Stimulated activated CD8-positive, alpha-beta memory T cell treated with anti-CD3 and anti-CD28 coated beads, Interleukin-2, amount 100 ng/mL, for 48 hours (primary cell): ENCODE measurements around the gene PABPN1L.
"Not testable (repeated sequence)": the region's sequence is repeated elsewhere in the genome, so short reads cannot be mapped to it uniquely, and the experiment has no call there.

Experiments used
- DNase-seq, 2 donors: peaks; one replicate each; pipeline ENCODE4 v3.0.0-alpha.2; 2020; ENCODE audit warnings: low read depth in 2 of 2

Gene PABPN1L

DNA sequence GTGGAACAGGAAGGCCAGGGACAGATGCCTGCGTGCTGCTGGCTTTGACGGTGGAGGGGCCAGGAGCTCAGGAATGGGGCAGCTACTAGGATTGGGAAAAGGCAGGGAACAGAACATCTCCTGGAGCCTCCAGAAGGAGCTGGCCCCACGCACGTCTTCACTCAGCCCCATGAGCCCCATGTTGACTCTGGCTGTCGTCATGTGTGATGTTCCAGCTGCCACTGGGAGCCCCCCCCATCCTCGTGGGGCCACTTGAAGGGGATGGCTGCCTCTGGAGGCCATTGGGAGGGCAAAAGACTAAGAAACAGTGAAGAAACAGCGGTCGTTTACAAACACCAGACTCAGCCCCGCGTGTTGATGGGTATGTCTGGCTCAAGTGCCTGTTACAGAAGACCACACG lies 36.2 kb downstream of the PABPN1L start:
- no peak for DNase-seq

DNA sequence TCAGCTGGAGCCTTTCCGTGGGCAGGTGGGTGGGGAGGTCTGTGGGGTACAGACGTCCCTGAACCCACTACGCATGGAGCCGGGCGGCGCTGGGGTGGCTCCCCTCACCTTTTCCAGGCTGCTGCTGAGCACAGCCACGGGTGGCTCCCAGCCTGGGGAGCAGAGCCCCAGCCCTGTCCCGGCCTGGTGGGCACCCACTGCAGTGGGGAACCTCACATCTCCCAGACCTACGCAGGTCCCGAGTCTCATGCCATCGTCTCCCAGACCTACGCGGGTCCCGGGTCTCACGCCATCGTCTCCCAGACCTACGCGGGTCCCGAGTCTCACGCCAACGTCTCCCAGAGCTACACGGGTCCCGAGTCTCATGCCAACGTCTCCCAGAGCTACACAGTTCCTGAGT lies 37.7 kb downstream of the PABPN1L start:
- DNase-seq = no peak

DNA sequence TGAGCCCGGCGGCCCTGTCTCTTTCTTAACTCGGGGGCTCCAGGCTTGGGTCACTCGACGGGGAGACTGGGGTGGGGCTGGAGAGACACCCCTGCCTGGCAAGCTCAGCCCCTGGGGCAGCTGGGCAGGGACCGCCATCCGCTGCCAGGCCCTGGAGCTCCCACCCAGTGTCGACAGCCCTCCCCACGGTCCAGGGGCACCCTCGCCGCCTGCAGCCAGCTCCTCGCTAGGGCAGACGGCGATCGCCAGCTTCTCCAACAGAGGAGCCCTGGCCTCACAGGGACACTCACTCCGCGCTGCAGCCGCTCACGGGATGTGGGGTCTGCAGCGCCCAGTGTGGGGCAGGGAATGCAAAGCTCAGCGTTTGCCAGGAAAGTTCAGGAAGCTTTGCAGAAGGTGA lies 38.7 kb downstream of the PABPN1L start:
- no peak for DNase-seq

DNA sequence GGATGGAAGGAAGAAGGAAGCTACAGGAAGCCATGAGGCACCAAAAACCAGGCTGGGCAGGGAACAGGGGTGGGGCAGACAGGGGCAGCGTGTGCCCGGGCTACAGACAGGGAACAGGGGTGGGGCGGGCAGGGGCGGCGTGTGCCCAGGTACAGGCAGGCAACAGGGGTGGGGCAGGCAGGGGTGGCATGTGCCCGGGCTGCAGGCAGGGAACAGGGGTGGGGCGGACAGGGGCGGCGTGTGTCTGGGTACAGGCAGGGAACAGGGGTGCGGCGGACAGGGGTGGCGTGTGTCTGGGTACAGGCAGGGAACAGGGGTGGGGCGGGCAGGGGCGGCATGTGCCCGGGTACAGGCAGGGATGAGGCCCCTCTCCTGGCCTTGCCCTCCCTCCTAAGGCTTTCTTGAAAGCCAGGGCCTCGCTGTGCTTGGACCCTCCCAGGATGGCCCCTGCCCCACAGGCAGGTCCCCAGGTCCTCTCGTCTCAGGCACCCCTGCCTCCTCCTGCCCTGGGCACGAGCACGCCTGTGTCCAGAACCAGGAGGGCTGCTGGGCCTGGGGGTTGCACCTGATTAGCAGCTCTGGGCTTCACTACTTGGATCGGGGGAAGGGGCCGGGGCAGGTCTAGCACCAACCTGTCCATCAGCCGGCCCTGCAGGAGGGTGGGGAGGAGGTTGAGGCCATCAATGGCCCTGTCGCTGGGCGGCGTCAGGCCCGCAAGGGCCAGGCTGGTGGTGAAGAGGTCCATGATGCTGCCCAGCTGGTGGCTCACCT lies 40.2 kb downstream of the PABPN1L start:
- no peak for DNase-seq

DNA sequence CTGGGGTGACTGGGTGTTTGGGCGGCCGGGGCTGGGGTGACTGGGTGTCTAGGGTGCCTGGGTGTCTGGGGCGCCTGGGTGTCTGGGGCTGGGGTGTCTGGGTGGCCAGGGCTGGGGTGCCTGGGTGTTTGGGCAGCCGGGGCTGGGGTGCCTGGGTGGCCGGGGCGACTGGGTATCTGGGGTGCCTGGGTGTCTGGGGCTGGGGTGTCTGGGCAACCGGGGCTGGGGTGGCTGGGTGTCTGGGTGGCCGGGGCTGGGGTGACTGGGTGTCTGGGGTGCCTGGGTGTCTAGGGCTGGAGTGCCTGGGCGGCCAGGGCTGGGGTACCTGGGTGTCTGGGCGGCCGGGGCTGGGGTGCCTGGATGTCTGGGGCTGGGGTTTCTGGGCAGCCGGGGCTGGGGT lies 41.3 kb downstream of the PABPN1L start:
- DNase-seq = no peak

DNA sequence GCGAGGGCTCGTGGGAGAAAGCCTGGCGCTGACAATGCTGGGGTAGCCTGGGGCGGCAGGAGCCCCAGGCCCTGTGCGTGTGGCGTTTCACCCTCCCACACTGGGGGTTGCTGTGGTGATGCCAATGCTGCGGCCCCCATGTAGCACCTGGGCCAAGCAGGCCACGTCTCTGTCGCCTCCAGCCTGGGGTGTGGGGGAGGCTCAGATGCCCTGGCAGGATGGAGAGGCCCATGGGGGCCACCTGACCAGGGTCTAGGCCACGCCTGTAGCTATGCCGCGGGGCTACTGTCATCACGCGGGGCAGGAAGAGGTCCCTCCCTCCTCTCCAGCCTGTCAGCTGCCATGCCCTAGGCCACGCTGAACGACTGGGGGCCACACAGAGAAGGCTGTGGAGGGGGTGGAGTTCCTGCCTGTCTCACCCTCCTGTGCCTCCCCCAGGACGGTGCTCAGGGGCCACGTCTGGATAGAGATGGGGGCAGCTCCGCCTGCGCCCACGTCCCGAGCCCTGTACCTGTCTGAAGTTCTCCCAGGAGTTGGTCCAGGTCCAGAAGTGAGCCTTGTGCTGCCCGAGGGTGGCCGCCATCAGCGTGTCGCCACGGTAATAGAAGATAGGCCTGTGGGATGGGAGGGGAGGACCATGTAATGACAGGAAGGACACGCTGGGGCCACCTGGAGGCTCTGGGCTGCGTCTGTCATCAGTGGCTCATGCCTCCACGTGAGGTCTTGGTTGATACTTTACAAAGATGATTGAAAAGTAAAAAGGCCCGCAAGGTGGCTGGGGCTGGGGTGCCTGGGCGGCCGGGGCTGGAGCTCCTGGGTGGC lies 42.0 kb downstream of the PABPN1L start:
- DNase-seq = no peak

DNA sequence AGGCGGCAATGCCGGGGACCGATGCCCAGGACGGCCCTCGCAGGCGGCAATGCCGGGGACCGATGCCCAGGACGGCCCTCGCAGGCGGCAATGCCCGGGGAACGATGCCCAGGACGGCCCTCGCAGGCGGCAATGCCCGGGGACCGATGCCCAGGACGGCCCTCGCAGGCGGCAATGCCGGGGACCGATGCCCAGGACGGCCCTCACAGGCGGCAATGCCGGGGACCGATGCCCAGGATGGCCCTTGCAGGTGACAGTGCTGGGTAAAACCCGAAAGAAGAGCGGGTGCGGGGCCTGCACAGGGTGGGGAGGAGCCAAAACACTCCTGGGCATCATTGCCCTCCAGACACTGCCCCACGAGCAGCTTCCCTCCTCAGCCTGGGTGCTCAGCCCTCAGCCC lies 42.8 kb downstream of the PABPN1L start:
- not testable (repeated sequence) for DNase-seq

DNA sequence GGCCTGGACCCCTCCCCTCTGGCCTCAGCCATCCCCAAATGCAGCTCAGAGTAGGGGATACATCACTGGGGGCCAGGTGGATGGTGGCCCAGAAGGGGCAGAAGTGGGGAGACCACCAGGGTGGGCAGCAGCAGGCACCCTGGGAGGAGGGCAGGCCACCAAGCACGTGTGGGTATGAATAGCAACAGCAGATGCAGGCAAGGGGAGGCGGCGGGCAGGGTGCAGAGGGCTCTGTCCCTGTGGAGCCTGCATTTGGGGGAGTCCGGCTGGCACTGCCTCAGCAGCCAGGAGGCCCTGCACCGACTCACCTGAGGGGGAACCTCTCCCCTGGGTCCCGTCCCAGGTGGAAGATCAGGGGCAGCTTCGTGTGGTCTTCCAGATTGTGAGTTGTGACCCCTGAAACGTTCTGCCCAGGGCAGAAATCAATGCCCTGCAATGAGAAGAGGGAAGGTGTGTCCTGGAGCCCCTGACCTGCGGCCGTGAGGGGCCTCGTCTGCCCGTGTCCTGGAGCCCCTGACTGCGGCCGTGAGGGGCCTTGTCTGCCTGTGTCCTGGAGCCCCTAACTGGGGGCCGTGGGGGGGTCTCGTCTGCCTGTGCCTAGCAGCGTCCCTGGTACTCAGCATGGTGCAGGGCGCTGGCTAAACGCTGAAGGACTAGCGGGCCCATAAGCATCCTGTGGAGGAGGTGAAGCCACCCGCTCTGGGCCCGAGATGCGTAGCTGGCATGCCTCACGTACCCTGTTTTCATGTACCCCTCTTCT lies 44.0 kb downstream of the PABPN1L start:
- DNase-seq = no peak

DNA sequence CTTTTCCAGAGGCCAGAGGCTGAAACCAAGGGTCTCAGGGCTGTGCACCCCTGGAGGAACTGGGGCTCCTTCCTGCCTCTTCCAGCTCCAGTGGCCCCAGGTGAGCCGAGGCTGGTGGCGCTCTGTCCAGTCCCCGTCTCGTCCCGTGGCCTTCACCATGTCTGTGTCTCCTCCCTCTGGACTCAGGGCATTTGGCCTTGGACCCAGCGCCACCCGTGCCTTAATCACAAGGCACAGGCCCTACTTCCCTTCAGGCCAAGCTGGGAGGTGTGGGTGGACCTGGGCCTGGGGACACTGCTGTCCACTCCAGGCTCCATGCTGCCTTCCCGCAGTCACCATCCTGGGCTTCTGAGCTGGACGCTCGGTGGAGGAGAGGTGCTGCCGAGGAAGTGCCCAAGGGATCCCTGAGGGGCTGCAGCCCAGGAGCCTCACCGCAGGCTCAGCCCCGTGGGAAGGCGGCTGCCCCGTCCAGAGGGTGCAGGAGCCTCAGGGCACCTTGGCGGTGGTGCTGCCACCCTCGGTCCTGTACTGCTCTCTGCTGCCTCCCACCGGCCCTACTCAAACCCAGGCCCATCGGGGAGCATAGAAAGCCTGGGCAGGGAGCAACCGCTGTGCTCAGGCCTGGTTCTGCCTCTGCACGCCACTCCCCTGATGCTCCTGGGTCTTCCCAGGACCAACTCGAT lies 45.2 kb downstream of the PABPN1L start:
- DNase-seq = no peak

DNA sequence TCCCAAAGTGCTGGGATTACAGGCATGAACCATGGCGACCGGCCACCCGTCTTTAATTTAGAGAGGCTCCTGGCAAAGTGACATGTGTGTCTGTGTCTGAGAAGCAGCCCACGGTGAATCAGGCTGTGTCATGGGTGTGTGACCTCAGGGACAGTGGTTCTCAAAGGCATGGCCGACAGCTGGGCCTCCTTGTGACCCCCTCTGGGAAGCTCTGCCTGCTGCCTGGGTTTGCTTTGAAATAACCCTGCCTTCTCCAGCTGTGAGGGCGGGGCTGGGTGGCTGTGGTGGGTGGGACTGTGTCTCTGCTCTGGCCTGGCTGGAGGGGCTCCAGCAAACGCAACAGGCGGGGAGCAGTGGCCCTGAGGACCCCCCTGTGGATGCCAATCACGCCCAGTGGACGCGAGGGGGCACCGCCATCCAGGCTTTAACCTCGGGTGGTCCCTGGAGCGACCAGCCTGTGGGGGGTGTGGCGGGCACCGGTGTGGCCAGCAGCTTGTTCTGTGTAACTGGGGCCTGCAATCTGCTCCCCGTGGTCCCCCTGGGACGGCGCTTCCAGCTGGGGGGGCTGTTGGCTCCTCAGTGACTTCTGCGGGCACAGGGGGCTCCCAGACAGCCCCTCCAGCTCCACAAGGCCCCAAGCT lies 46.0 kb downstream of the PABPN1L start:
- no peak for DNase-seq

DNA sequence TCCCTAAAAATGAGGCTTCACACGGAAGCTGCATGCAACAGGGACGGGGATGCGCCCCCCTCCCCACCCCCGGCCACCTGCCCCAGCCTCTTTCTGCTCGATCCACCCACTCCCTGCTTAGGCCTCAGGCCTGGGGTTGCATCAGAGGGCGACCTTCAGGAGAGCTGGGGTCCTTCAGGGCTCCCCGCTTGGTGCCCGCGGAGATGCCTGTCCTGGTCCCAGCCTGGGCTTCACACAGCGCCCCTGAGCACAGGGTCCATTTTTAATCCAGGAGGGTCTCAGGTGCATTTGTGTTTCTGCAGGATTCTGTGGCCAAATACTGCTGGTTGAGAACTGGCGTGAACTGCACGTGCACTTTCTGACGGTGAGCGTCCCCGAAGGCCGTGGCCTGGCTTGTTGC lies 47.3 kb downstream of the PABPN1L start:
- no peak for DNase-seq

DNA sequence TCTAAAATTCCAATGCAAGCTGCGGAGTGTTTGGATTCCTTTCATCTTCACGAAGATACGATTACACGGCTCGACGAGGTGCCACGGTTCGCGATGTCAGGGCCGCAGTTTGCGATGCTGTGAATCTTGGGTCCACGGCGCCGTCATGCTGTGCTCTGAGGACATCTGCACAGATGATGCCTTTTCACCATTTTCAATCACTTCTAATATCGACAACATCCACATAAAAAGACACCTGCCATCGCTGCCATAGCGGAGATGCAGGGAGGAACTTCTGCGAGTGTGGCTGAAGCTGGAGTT lies 47.9 kb downstream of the PABPN1L start:
- DNase-seq = no peak

DNA sequence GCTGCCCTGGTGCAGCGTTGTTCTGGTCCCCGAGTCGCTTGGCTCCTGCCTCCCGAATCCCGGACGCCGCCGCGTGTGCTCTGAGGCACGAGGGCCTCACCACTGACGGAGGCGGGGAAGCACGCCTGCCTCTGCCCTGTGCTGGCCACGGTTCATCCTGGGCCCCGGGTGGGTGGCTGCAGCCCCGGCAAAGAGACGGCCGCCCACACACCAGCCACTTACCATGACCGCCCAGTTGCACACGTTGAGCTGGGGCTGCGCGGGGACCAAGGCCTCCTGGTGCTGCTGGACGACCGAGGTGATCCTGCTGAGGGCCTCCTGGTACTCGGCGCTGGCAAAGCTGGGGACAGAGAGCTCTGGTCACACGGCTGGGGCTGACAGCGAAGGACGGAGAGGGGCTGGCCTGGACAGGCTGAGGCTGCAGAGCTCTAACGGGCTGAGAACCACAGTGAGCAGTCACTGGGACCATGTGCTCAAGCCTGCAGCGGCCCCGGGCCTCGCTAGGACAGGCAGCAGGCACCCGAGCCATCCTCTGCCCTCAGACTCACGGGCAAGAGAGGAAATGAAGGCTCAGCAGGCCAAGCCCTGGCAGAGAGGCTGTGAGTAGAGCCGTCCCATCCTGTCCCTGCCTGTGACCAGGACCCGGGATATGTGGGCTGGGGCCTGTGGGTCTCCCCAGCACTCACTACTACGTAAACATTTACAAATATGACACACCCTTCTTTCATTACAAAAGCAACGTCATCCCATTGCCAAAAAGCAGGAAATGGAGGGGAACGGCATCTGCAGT lies 48.5 kb downstream of the PABPN1L start:
- no peak for DNase-seq

DNA sequence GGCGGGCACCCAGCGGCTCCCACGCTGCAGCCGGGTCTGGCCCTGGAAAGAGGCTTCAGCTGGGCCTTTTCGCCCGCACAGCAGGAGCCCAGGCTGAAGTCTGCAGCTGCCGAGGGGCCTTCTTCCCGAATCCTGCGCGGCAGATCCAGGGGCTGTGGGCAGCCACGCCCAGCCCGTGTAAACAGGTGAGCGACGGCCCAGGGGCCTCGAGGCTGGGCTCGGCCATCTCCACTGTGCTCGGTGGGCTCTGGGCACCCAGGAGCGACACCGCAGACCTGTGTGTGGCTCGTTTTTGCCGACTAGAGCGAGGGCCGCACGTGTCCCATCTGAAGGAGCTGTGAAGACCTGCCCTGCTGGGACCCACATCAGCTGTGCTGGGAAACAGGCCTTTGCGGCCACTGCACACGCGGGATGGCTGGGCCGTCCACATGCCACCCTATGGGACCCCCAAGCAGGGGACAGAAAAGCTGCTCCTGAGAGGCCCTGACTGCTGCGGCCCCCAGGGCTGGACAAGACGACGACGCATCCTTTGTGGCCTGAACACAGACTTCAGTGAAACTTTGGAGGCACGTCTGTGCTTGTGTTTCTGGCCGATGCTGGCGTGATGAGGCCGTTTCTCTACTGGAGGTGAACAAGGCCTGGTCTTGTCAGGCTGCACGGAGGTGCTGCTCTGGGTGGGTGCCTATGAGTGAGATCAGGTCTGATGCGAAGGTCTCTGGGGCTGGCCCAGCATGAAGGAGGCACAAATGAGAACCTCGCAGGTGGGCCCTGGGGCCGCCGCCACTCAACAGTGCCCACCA lies 49.5 kb downstream of the PABPN1L start:
- no peak for DNase-seq

DNA sequence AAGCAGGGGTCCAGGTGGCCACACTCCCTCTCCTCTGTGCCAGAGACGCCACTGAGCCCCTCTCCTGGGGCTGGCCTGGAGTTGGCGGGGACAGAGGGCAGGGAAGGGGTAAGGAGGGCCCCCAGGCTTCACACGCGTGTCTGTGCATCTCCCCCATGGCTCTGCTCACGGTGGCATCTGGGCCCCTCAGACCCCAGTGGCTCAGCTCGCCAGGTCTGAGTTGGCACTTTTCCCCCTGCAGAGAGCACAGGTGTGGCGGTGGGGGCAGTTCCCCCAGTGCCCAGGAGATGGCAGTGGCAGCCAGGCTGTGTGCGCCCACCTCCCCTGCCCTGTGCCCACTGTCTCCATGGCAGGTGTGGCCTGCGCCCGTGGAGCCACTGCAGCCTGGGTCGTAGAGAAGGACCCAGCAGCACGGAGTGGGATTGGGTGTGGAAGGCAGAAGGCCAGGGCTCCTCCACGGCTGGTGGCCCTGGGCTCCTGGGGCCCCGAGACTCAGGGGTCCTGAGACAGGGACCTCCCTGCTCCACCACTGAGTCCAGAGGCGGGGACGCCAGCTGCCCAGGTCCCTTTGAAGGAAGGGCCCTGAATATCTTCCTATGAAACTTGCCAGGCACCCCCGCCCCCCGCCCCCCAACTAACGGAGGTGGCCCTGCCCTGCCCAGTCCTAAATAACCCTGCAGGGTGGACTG lies 50.4 kb downstream of the PABPN1L start:
- peak in 1 of 2 donors; percentile 50 for DNase-seq

DNA sequence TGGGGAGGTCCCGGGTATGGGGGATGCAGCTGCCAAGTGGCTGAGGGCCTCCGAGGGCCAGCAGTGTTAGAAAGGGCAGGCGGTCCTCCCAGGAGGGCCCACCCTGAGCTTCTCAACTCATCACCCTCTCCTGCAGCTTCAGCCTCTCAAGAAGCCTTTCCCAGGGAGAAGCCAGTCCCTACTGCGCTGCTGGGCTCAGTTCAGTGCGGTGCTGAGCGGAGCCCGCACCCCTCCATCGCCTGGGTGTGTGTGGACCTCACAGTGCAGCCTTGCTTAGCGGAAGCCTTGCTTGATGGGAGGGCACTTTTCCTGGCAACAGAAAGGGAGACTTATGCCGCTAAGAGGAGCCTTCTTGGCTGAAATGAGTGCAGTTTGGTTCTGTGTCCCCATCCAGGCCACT lies 51.2 kb downstream of the PABPN1L start:
- DNase-seq = no peak

DNA sequence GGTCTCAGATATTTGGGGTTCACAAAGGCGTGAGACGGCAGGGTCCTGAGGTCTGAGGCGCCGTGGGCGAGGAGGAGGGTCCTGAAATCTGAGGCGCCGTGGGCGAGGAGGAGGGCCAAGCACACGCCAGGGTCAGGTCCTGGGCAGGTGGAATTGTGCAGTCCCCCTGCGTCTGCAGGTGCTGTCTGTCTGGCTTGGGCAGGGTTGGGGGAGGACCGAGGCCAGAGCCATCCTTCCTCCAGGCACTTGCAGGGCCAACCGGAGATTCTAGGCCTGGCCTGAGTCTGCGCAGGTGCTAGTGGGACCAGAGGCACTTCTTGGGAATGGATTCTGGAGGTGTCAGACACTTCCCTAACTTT lies 52.3 kb downstream of the PABPN1L start:
- DNase-seq = no peak
